Epidermal melanocyte (primary cell): ENCODE data around the gene TMEM156.
"Not testable (repeated sequence)": the region's sequence is repeated elsewhere in the genome, so short reads cannot be mapped to it uniquely, and the experiment has no call there.

Source experiments
- DNase-seq: peaks from one replicate; pipeline ENCODE4 v3.0.0; 2011; ENCODE audit warnings: low spot score; ENCODE audit not compliant: insufficient read length

TMEM156 gene

GRCh38 chr4:39043861-39044363, 11.7 kb upstream of the TMEM156 start:
- DNase-seq = no peak

- DNase-seq = no peak
Observed at GRCh38 chr4:39043058-39043860, 11.1 kb upstream of the TMEM156 start.

- no peak for DNase-seq
Observed at GRCh38 chr4:39042366-39042765, 10.2 kb upstream of the TMEM156 start.

DNA sequence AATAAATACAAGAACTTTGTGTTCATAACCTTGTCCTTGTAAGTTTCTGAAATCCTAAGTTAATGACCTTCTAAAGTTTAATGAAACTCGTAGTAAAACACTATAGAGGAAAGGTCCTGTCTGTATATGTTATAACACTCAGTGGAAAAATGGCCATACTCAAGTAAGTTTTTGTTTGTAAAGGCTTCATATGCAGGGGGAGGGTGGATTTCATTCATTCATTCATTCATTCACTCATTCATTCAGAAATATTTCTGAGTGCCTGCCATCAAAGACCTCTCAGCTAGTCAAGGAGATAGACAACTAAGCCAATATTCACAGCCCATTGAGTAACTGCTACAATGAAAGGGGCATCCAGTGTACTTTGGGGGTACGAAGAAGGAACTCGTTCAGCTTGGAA, 6.9 kb upstream of the TMEM156 start:
- DNase-seq = no peak

DNA sequence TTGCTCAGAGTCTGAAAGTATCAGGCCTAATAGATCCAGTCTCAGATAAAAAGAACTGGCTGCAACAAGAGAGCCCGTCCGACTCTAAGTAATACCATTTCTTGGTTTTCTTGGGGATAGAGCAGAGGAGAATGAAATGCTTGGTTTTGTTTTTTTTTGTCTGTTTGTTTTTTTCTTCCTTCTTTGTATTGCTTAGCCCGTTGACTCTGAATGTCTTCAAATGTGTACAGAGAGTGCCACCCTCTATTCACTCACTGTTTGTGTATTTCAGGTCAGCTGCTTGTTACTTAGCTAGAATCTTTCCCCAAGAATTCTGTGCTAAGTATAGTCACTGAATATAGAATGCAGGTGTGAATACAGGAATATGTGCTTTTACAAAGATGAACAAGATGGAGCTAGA, 5.7 kb upstream of the TMEM156 start:
- no peak for DNase-seq

- DNase-seq = no peak
Observed at GRCh38 chr4:39037491-39037825, 5.2 kb upstream of the TMEM156 start.

GRCh38 chr4:39036172-39036571, 4.0 kb upstream of the TMEM156 start:
- DNase-seq = no peak

GRCh38 chr4:39031590-39032020, 604 bp downstream of the TMEM156 start:
- not testable (repeated sequence) for DNase-seq

- DNase-seq = no peak
Observed at GRCh38 chr4:39030725-39031124, 1.5 kb downstream of the TMEM156 start.

- no peak for DNase-seq
Observed at GRCh38 chr4:39029752-39030694, 2.2 kb downstream of the TMEM156 start.

DNA sequence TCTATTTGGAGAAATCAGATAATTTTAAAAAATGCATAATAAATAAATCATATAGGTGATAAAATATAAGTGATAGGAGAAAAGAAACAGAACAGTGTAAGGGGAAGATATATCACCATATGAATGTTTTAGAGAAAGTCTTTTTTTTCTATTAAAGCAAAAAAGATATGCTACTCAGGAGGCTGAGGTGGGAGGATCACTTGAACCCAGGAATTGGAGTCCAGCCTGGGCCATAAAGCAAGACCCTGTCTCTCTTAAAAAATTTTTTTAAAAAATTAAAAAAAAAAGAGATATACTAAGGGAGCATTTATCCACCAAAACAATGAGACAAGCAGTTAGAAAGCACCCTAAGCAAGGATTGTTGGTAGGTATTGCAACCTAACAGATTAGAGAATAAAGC, 6.1 kb downstream of the TMEM156 start:
- no peak for DNase-seq

DNA sequence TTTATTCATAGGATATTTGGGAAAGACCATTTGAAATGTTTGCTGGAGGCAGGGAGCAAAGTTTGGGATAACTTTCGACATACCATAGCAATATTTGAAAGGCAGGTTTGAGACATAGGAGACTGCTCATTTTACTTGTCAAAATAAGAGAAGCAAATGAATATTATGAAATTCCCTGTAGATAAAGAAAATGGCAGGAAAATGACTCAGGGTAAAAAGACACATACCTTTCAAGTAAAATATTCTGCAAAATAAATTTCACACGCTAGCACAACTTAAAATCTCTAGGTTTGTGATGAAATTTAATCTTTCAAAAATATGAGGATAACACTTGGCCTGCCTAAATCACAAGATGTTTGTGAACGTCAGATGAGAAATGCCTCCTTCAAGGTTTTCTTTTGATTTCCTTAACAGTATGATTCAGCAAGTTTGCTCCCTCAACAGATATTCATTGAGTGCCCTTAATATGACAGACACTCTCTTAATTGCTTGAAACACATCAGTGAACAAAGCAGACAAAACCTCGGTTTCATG, 6.6 kb downstream of the TMEM156 start:
- DNase-seq = no peak

GRCh38 chr4:39024311-39024865, 7.8 kb downstream of the TMEM156 start:
- no peak for DNase-seq

DNA sequence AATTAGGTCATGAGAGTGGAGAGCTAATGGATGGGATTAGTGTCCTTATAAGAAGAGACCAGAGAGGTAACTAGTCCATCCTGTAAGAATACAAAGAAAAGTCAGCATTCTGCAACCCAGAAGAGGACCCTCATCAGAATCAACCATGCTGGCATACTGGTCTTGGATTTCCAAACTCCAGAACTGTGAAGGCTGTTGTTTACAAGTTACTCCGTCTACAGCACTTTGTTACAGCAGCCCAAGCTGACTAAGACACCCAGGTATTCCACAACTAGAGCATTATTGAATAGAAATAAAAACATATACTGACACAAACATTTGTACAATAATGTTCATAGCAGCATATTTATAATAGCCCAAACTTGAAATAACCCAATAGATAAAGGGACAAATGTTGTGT, 9.2 kb downstream of the TMEM156 start:
- DNase-seq = no peak

- no peak for DNase-seq
Observed at GRCh38 chr4:39022241-39022640, 10.0 kb downstream of the TMEM156 start.

- no peak for DNase-seq
Observed at GRCh38 chr4:39021631-39022030, 10.6 kb downstream of the TMEM156 start.

- no peak for DNase-seq
Observed at GRCh38 chr4:39020130-39020529, 12.1 kb downstream of the TMEM156 start.

- DNase-seq = no peak
Observed at GRCh38 chr4:39014028-39014427, 18.2 kb downstream of the TMEM156 start.

DNA sequence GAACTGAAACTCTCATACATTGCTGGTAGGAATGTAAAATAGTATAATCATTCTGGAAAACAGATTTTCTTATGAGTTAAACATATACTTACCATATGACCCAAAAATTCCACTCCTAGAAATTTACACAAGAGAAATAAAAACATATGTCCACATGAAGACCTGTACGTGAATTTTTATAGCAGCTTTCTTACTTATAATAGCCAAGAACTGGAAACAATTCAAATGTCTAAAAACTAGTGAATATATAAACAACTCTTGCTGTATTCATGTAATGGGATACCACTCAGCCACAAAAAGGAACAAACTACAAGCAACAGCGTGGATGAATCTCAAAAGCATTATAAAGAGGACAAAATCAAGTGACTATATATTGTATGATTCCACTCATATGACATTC, 27.5 kb downstream of the TMEM156 start:
- DNase-seq = no peak

DNA sequence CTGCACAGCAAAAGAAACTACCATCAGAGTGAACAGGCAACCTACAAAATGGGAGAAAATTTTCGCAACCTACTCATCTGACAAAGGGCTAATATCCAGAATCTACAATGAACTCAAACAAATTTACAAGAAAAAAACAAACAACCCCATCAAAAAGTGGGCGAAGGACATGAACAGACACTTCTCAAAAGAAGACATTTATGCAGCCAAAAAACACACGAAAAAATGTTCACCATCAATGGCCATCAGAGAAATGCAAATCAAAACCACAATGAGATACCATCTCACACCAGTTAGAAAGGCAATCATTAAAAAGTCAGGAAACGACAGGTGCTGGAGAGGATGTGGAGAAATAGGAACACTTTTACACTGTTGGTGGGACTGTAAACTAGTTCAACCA, 30.2 kb downstream of the TMEM156 start:
- DNase-seq = not testable (repeated sequence)

DNA sequence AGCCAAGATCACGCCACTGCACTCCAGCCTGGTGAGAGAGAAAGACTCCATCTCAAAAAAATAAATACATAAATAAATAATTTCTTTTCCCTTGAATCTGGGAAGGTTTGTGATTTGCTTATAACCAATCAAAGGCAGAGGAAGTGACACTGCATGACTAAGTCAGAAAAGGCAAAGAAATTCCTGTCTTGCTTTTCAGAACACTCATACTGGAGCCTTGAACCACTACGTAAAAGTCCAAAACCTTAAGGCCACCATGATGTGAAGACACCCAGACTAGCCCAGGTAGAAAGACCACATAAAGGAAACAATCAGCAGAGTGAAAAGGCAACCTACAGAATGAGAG, 36.6 kb downstream of the TMEM156 start:
- DNase-seq = no peak

DNA sequence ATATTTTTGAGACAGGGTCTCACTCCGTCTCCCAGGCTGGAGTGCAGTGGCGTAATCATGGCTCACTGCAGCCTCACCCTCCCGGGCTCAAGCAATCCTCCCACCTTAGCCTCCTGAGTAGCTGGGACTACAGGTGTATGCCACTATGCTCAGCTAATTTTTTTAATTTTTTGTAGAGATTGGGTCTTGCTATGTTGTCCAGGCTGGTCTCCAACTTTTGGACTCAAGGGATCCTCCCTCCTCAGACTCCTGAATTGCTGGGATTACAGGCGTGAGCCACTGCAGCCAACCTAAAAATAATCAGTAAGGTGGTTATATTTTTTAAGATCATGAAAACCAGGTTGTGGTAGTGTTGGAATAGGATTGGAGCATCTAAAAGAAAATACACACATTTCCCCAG, 38.1 kb downstream of the TMEM156 start:
- no peak for DNase-seq
